GM06990 (cell line): ENCODE results near the gene PPP3R2.

ENCODE experiments used
- DNase-seq: peaks from one replicate; pipeline ENCODE4 v3.0.0-alpha.2; 2011; ENCODE audit not compliant: insufficient read length; ENCODE audit errors: extremely low read depth
- H3K27me3 ChIP-seq: replicated peaks from 2 replicates; pipeline ENCODE4 v1.6.0; 2011; ENCODE audit warnings: low read length; ENCODE audit not compliant: control insufficient read depth, insufficient read depth
- H3K36me3 ChIP-seq: 2 replicates; pipeline ENCODE4 v1.5.1; 2011; ENCODE audit warnings: low read length; ENCODE audit not compliant: control insufficient read depth, insufficient read depth
- H3K4me3 ChIP-seq: replicated peaks from 2 replicates; pipeline ENCODE4 v1.5.1; 2011; ENCODE audit warnings: low read depth, mild to moderate bottlenecking, control low read depth, low read length
- CTCF ChIP-seq: IDR thresholded peaks from 2 replicates; pipeline ENCODE4 v1.5.1; 2011; ENCODE audit warnings: low read length, control low read depth, mild to moderate bottlenecking, inconsistent platforms; ENCODE audit not compliant: insufficient read depth, poor library complexity, severe bottlenecking

The PPP3R2 gene

GRCh38 chr9:101543098-101543735 lies 51.6 kb downstream of the PPP3R2 start:
- no peak for DNase-seq
- TF ChIP-seq CTCF: no peak
- no peaks in the 10 kb centered on the region for H3K27me3 ChIP-seq
- H3K36me3 ChIP-seq: peaks cover 1% of the 10 kb centered on the region
- H3K4me3 ChIP-seq: no peak overlapping the region
